Adrenal gland (tissue), 5 donors: ENCODE results near the gene ACP1.

ENCODE experiments used
- POLR2A ChIP-seq, 2 donors: fragments of 450-650 bp; IDR thresholded peaks; one replicate each; pipeline ENCODE4 v1.6.1; 2017; ENCODE audit warnings: antibody characterized with exemption in 2 of 2, mild to moderate bottlenecking in 2 of 2, moderate library complexity in 1 of 2
- TF ChIP-seq, protein P1 (sequence below), 6 experiments: fragments of 450-650 bp in 4 of 6; fragments of 200-600 bp in 2 of 6; sonication (generic) in 1 of 6; IDR thresholded peaks; 1 replicate in 5 of 6; 2 replicates in 1 of 6; pipeline versions ENCODE4 v1.5.1 to v1.8.0; 2016 to 2021; ENCODE audit warnings: antibody characterized with exemption in 6 of 6, mild to moderate bottlenecking in 2 of 6, moderate library complexity in 1 of 6
- donor health status: DM: no; HTN: no; CAD: no.

DNA sequence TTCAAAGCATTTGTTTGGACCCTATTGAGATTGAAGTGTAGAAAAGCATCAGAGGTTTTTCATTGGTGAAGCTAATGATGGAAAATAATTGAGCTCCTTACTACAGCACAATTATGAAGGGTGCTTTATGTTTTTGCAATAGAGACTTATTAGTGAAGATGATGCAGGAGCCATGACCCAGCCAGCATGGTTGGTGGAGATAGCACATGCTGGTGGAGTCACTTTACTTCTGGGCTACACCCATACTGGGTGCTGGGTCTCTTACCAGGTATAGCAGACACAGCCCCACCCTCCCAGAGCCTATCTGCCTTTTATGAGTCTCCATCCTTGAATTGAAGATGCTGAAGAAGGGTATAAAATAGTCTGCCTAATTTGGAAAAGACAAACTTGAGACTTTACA, 3.6 kb downstream of the ACP1 start:
- TF ChIP-seq, protein P1, sequence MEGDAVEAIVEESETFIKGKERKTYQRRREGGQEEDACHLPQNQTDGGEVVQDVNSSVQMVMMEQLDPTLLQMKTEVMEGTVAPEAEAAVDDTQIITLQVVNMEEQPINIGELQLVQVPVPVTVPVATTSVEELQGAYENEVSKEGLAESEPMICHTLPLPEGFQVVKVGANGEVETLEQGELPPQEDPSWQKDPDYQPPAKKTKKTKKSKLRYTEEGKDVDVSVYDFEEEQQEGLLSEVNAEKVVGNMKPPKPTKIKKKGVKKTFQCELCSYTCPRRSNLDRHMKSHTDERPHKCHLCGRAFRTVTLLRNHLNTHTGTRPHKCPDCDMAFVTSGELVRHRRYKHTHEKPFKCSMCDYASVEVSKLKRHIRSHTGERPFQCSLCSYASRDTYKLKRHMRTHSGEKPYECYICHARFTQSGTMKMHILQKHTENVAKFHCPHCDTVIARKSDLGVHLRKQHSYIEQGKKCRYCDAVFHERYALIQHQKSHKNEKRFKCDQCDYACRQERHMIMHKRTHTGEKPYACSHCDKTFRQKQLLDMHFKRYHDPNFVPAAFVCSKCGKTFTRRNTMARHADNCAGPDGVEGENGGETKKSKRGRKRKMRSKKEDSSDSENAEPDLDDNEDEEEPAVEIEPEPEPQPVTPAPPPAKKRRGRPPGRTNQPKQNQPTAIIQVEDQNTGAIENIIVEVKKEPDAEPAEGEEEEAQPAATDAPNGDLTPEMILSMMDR (IDR thresholded peaks at IDR 0.05) = no peak
- TF ChIP-seq POLR2A (IDR thresholded peaks at IDR 0.05) = no peak
